RWPE1 (cell line): ENCODE data around the gene LRRIQ3.
A peak's percentile ranks its signal among the peaks of the same experiment; 100 is the strongest.
"Not testable (repeated sequence)": the region's sequence is repeated elsewhere in the genome, so short reads cannot be mapped to it uniquely, and the experiment has no call there.

ENCODE experiments used
- CTCF ChIA-PET: fragments of 350-600 bp; sonication (Branson Sonifier 250); formaldehyde crosslinking; extraction: SDS; loops from one replicate; lab custom pipeline; 2021; lab: Yijun Ruan, JAX
- POLR2A ChIA-PET: fragments of 400-600 bp; formaldehyde crosslinking; extraction: SDS; loops from one replicate; lab custom pipeline; 2020; ENCODE audit warnings: antibody characterized with exemption; ENCODE audit not compliant: low non-redundant PET; lab: Yijun Ruan, JAX
- DNase-seq: peaks from one replicate; pipeline ENCODE4 v3.0.0; 2012; ENCODE audit warnings: low spot score
- H3K27ac ChIP-seq: fragments of 450-650 bp; 2 replicates; pipeline ENCODE4 v1.5.1; 2017
- CTCF ChIP-seq: fragments of 450-650 bp; conservative IDR thresholded peaks from 2 replicates; pipeline ENCODE4 v1.5.1; 2017; ENCODE audit warnings: low read depth, mild to moderate bottlenecking

Gene LRRIQ3

DNA sequence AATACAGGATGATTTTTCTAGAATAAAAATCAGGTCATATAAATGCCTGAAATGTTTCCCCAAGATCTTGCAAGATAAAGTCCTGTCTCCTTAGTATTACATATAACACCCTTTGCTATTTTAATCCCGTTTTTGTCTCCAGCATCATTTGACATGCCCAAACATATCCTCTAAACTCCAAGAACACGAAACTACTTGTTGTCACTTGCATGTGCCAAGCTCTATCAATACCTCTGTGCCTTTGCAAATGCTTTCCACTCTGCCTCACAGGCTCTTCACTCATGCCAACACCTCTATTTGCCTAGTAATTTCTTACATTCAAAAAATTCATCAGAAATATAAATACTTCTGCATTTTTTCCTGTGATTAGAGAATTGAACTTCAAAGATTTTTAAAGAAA is 37.9 kb downstream of the LRRIQ3 start:
- no peak overlapping the region for H3K27ac ChIP-seq
- CTCF ChIA-PET: no interaction called here
- no peak for TF ChIP-seq CTCF
- POLR2A ChIA-PET: no interaction called here
- peak; percentile 20 for DNase-seq

- ChIA-PET CTCF (no interaction called here), POLR2A (no interaction called here)
- no peak for TF ChIP-seq CTCF
- H3K27ac ChIP-seq: no peak overlapping the region
- no peak for DNase-seq
These were observed 52.9 kb downstream of the LRRIQ3 start for GRCh38 chr1:74145086-74145485.

DNA sequence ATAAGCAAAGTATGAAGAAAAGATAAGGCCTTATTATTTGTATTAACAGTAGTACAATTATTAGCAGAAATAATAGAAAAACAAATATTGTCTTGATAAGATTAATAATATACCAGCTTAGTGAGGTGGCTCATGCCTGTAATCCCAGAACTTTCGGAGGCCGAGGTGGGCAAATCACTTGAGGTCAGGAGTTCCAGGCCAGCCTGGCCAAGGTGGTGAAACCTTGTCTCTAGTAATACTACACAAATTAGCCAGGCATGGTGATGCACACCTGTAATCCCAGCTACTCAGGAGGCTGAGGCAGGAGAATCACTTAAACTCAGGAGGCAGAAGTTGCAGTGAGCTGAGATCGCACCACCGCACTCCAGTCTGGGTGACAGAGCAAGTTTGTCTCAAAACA is 80.6 kb downstream of the LRRIQ3 start:
- DNase-seq, H3K27ac ChIP-seq, POLR2A ChIA-PET, CTCF ChIA-PET: not testable (repeated sequence)

- ChIA-PET CTCF (no interaction called here), POLR2A (no interaction called here)
- no peak for DNase-seq
- H3K27ac ChIP-seq: no peak overlapping the region
- TF ChIP-seq CTCF: no peak
These were observed 84.6 kb downstream of the LRRIQ3 start for GRCh38 chr1:74113333-74113732.

- POLR2A ChIA-PET: no interaction called here
- no peak overlapping the region for H3K27ac ChIP-seq
- no peak for DNase-seq
- CTCF ChIA-PET: no interaction called here
- no peak for TF ChIP-seq CTCF
These were observed 90.6 kb downstream of the LRRIQ3 start for GRCh38 chr1:74107394-74107793.

GRCh38 chr1:74091371-74091770 is 106.6 kb downstream of the LRRIQ3 start:
- CTCF ChIA-PET: no interaction called here
- H3K27ac ChIP-seq: no peak overlapping the region
- no peak for DNase-seq
- TF ChIP-seq CTCF: no peak
- POLR2A ChIA-PET: no interaction called here

DNA sequence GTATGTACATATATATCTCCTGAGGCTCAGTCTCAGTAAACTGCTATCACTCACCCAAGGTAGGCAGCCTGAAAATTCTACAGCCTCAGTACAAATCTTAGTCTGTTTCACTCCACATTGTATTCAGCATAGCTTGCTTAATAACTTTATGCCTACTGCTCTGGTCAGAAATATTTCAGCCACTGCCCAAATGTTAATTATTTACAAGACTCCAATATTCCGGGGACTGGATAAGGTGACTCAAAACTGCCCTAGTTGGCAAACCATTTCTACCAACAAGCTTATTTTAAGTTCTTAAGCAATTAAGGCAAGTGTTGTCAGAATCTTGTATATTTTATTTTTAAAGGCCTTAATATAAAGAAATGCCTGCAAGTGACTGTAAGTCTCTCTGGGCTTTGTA is 114.8 kb downstream of the LRRIQ3 start:
- ChIA-PET POLR2A (no interaction called here), CTCF (no interaction called here)
- no peak overlapping the region for H3K27ac ChIP-seq
- DNase-seq: no peak
- TF ChIP-seq CTCF: no peak
